NCI-H226 (cell line): ENCODE measurements around the gene PTPN4.

ENCODE experiments used
- DNase-seq: peaks from one replicate; pipeline ENCODE4 v3.0.0-alpha.2; 2015

PTPN4 gene

GRCh38 chr2:119862127-119862889, 102.6 kb downstream of the PTPN4 start:
- no peak for DNase-seq

GRCh38 chr2:119864318-119864717, 104.6 kb downstream of the PTPN4 start:
- no peak for DNase-seq

GRCh38 chr2:119871725-119872124, 112.0 kb downstream of the PTPN4 start:
- no peak for DNase-seq

- DNase-seq, result no peak
Observed at GRCh38 chr2:119873350-119874315, 113.9 kb downstream of the PTPN4 start.

- DNase-seq, result no peak
Observed at GRCh38 chr2:119879502-119879901, 119.8 kb downstream of the PTPN4 start.

- DNase-seq, result peak; percentile 49
Observed at GRCh38 chr2:119888680-119889079, 129.0 kb downstream of the PTPN4 start.

GRCh38 chr2:119897736-119898395, 138.1 kb downstream of the PTPN4 start:
- no peak for DNase-seq

- no peak for DNase-seq
Observed at GRCh38 chr2:119901013-119901412, 141.3 kb downstream of the PTPN4 start.

- DNase-seq, result no peak
Observed at GRCh38 chr2:119910566-119910965, 150.8 kb downstream of the PTPN4 start.

- DNase-seq, result peak; percentile 13
Observed at GRCh38 chr2:119914266-119914665, 154.5 kb downstream of the PTPN4 start.

GRCh38 chr2:119921825-119922224, 162.1 kb downstream of the PTPN4 start:
- DNase-seq, result no peak

GRCh38 chr2:119922699-119923098, 163.0 kb downstream of the PTPN4 start:
- DNase-seq, result no peak

- DNase-seq, result no peak
Observed at GRCh38 chr2:119929537-119929936, 169.8 kb downstream of the PTPN4 start.

- no peak for DNase-seq
Observed at GRCh38 chr2:119932809-119933208, 173.1 kb downstream of the PTPN4 start.

GRCh38 chr2:119934319-119934718, 174.6 kb downstream of the PTPN4 start:
- no peak for DNase-seq

GRCh38 chr2:119937680-119938079, 178.0 kb downstream of the PTPN4 start:
- no peak for DNase-seq

GRCh38 chr2:119939915-119940314, 180.2 kb downstream of the PTPN4 start:
- no peak for DNase-seq

GRCh38 chr2:119940856-119941255, 181.1 kb downstream of the PTPN4 start:
- no peak for DNase-seq

GRCh38 chr2:119941388-119941787, 181.7 kb downstream of the PTPN4 start:
- no peak for DNase-seq

- DNase-seq, result no peak
Observed at GRCh38 chr2:119941981-119942513, 182.3 kb downstream of the PTPN4 start.

- no peak for DNase-seq
Observed at GRCh38 chr2:119943058-119943457, 183.3 kb downstream of the PTPN4 start.

- DNase-seq, result no peak
Observed at GRCh38 chr2:119947535-119947934, 187.8 kb downstream of the PTPN4 start.

GRCh38 chr2:119950966-119951365, 191.2 kb downstream of the PTPN4 start:
- no peak for DNase-seq
